Activated naive CD4-positive, alpha-beta T cell treated with anti-CD3 and anti-CD28 coated beads, Interleukin-2, amount 50 U/mL, for 24 hours (primary cell): Measurements from ENCODE around the gene WNK2.

Experiments used
- H3K27ac Mint-ChIP-seq: one replicate; pipeline ENCODE4 v1.8.0; 2021; ENCODE audit warnings: mild to moderate bottlenecking, mixed read lengths
- H3K27me3 Mint-ChIP-seq: one replicate; pipeline ENCODE4 v1.8.0; 2021; ENCODE audit warnings: mixed read lengths
- H3K36me3 Mint-ChIP-seq: one replicate; pipeline ENCODE4 v1.8.0; 2021; ENCODE audit warnings: mixed read lengths
- H3K4me1 Mint-ChIP-seq: one replicate; pipeline ENCODE4 v1.8.0; 2021; ENCODE audit warnings: mixed read lengths
- H3K4me3 Mint-ChIP-seq: one replicate; pipeline ENCODE4 v1.8.0; 2021; ENCODE audit warnings: mild to moderate bottlenecking, mixed read lengths
- H3K9me3 Mint-ChIP-seq: one replicate; pipeline ENCODE4 v1.8.0; 2021; ENCODE audit warnings: mixed read lengths

Gene WNK2

DNA sequence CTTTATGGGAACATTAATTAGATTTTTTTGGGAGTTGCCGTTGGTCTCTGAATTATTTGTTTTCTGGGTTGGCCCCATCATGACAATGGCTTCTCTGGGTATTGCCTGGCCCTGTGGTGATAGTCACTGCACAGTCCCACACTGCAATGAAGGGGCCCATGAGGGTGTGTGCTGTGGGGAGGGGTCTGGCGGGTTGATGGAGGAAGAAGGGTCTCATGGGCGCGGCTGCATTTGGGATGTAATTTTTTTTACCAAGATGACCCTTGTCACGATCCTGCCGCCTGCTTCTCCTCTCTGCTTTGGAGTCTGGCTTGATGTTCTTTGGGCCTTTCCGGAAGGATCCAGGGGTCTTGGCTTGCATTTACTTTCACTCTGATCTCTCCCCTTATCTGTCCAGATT is 44.1 kb downstream of the WNK2 start:
- Mint-ChIP-seq H3K4me1 (no peaks in the 10 kb centered on the region), H3K27me3 (peaks cover 5% of the 10 kb centered on the region), H3K9me3 (no peaks in the 10 kb centered on the region), H3K36me3 (no peaks in the 10 kb centered on the region), H3K27ac (no peak overlapping the region), H3K4me3 (no peak overlapping the region)

- Mint-ChIP-seq H3K27ac (no peak overlapping the region), H3K27me3 (peaks cover 5% of the 10 kb centered on the region), H3K4me1 (no peaks in the 10 kb centered on the region), H3K36me3 (no peaks in the 10 kb centered on the region), H3K9me3 (no peaks in the 10 kb centered on the region), H3K4me3 (no peak overlapping the region)
Measured at GRCh38 chr9:93228453-93228852, 44.5 kb downstream of the WNK2 start.

DNA sequence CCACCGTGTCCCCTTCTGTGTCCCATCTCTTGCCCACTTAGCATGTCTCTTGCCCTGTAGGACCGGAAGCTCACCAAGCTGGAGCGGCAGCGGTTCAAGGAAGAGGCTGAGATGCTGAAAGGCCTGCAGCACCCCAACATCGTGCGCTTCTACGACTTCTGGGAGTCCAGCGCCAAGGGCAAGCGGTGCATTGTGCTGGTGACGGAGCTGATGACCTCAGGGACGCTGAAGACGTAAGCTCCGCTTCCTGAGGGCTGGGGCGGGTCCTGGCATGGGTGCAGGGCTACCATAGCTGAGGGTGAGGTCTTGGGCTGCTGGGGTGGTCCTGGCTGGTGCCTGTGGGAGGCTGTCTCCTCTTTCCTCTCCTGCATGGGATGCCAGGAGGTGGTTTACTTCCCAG is 45.7 kb downstream of the WNK2 start:
- Mint-ChIP-seq H3K4me3 (no peak overlapping the region), H3K36me3 (no peaks in the 10 kb centered on the region), H3K9me3 (no peaks in the 10 kb centered on the region), H3K4me1 (no peaks in the 10 kb centered on the region), H3K27ac (no peak overlapping the region), H3K27me3 (peaks cover 5% of the 10 kb centered on the region)

DNA sequence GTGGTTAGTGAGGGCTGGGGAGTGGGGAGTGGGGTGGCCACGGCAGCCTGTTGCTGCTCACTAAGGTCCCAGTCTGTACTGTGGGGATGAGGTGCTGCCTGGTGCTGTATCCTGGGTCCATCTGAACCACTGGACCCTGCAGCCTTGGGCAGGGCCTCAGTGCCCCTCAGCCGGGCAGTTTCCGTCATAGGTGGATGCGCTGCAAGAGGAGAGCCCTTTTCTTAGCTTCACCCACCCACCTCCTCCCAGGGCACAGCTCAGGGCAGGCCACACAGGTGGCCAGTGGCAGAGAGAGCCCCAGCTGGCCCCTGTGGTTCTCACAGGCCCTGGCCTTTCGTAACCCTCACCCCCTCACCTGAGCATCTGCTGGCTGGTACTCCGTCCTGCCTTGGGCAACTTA is 46.2 kb downstream of the WNK2 start:
- Mint-ChIP-seq H3K27me3 (peaks cover 5% of the 10 kb centered on the region), H3K9me3 (no peaks in the 10 kb centered on the region), H3K4me1 (no peaks in the 10 kb centered on the region), H3K4me3 (no peak overlapping the region), H3K27ac (no peak overlapping the region), H3K36me3 (no peaks in the 10 kb centered on the region)

DNA sequence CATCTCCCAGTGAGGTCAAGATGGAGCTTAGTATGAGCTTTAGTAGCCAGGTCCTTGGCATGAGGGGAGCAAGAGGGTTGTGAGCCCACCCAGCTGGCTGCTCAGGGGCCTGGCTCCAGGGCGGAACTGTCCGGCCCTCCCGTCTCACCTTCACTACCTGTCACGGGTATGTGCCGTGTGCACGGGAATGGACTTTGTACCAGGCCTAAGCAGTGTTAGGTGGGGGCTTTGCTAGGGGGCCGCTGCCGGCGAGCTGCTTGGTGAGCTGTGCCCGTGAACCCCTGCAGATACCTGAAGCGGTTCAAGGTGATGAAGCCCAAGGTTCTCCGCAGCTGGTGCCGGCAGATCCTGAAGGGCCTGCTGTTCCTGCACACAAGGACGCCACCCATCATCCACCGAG is 46.7 kb downstream of the WNK2 start:
- Mint-ChIP-seq H3K4me1 (no peaks in the 10 kb centered on the region), H3K27me3 (peaks cover 5% of the 10 kb centered on the region), H3K36me3 (no peaks in the 10 kb centered on the region), H3K9me3 (no peaks in the 10 kb centered on the region), H3K4me3 (no peak overlapping the region), H3K27ac (no peak overlapping the region)

- peaks cover 5% of the 10 kb centered on the region for H3K27me3 Mint-ChIP-seq
- no peak overlapping the region for H3K27ac Mint-ChIP-seq
- no peaks in the 10 kb centered on the region for H3K36me3 Mint-ChIP-seq
- H3K9me3 Mint-ChIP-seq, result no peaks in the 10 kb centered on the region
- no peak overlapping the region for H3K4me3 Mint-ChIP-seq
- H3K4me1 Mint-ChIP-seq, result no peaks in the 10 kb centered on the region
Measured at GRCh38 chr9:93231121-93231694, 47.3 kb downstream of the WNK2 start.

DNA sequence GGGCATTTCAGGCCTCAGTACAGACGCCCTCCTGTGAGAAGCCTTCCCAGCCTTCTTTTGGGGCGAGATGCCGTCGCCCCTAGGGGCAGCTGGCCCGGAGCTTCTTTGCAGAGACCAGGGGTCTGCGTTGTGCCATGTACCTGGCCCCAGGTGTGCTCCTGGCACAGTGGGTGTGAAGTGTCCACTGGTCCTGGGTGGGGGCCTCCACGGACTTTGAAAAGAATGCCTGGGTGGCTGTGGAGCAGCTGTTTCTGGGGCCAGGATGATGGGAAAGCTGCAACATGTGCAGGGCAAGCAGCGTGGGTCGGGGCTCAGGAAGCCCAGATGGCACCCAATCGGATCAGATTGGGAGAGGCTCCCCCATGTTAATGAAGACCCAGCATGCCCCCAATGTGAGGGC is 47.8 kb downstream of the WNK2 start:
- Mint-ChIP-seq H3K27me3 (peaks cover 5% of the 10 kb centered on the region), H3K4me1 (no peaks in the 10 kb centered on the region), H3K27ac (no peak overlapping the region), H3K36me3 (no peaks in the 10 kb centered on the region), H3K9me3 (no peaks in the 10 kb centered on the region), H3K4me3 (no peak overlapping the region)

GRCh38 chr9:93232388-93232960 is 48.5 kb downstream of the WNK2 start:
- no peak overlapping the region for H3K27ac Mint-ChIP-seq
- H3K27me3 Mint-ChIP-seq, result peaks cover 5% of the 10 kb centered on the region
- no peak overlapping the region for H3K4me3 Mint-ChIP-seq
- H3K4me1 Mint-ChIP-seq, result peaks cover 4% of the 10 kb centered on the region
- H3K9me3 Mint-ChIP-seq, result no peaks in the 10 kb centered on the region
- H3K36me3 Mint-ChIP-seq, result no peaks in the 10 kb centered on the region

GRCh38 chr9:93233033-93233432 is 49.1 kb downstream of the WNK2 start:
- no peaks in the 10 kb centered on the region for H3K9me3 Mint-ChIP-seq

GRCh38 chr9:93234600-93234999 is 50.7 kb downstream of the WNK2 start:
- Mint-ChIP-seq H3K9me3 (no peaks in the 10 kb centered on the region), H3K4me1 (peaks cover 11% of the 10 kb centered on the region), H3K27me3 (peaks cover 3% of the 10 kb centered on the region), H3K36me3 (peaks cover 3% of the 10 kb centered on the region), H3K27ac (no peak overlapping the region), H3K4me3 (no peak overlapping the region)

More at GRCh38 chr9:93233033-93233432, 49.1 kb downstream of the WNK2 start:
- H3K4me3 Mint-ChIP-seq, result no peak overlapping the region
- peaks cover 5% of the 10 kb centered on the region for H3K27me3 Mint-ChIP-seq
- H3K4me1 Mint-ChIP-seq, result peaks cover 10% of the 10 kb centered on the region
- no peak overlapping the region for H3K27ac Mint-ChIP-seq
- H3K36me3 Mint-ChIP-seq, result peaks cover 3% of the 10 kb centered on the region

DNA sequence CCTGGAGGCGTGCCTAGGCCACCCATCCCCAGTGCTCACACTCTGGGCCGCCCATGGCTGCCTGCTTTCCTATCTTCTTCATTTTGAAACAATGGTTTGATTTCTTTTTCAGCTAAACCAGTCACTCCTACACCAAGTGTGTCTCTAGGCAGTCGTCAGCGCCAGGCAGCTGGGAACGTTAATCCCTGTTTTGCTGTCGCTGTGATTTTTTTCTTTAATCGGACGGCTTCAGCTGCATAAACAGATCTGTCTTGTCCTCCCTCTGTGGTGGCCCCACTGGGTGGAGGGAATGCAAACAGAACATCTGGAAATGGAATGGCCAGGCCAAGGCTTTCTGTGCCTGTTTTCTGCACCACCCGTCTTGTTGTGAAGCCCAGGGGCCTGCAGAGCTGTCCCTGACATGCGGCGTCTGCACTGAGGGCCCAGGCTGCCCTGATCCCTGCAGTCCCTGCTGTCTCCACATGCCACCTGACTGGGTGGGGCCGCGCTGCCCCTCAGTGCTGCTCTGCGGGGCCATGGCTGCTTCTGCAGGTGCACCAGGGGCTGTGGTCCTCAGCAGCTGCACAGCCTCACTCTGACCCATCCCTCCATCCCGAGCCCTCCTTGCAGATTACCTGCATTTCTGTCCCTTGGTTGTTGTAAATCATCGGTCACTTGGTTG is 51.5 kb downstream of the WNK2 start:
- Mint-ChIP-seq H3K27me3 (peaks cover 3% of the 10 kb centered on the region), H3K4me3 (no peak overlapping the region), H3K9me3 (no peaks in the 10 kb centered on the region), H3K36me3 (peaks cover 3% of the 10 kb centered on the region), H3K4me1 (peaks cover 11% of the 10 kb centered on the region), H3K27ac (no peak overlapping the region)

GRCh38 chr9:93236541-93237206 is 52.7 kb downstream of the WNK2 start:
- H3K9me3 Mint-ChIP-seq, result no peaks in the 10 kb centered on the region
- no peak overlapping the region for H3K4me3 Mint-ChIP-seq
- peaks cover 3% of the 10 kb centered on the region for H3K36me3 Mint-ChIP-seq
- no peak overlapping the region for H3K27ac Mint-ChIP-seq
- H3K4me1 Mint-ChIP-seq, result peaks cover 11% of the 10 kb centered on the region
- no peaks in the 10 kb centered on the region for H3K27me3 Mint-ChIP-seq

DNA sequence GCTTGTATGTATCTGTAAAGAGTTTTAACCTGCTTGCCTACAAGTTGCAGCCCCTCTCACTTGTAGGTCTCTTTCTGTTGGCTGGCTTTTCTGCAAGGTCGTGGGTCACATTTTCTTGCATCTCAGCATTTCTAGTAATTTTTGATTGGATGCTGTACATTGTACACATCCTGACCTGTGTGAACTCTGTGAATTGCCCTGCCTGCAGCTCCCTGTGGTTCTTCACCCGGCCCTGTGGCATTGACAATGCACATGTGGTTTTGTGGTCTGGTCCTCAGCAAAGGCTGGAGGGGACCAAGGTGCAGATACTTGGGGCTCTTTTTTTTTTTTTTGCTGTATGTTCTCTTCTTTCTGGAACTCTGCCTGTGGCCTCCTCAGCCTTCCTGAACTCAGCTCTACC is 53.6 kb downstream of the WNK2 start:
- H3K4me1 Mint-ChIP-seq, result peaks cover 11% of the 10 kb centered on the region
- H3K9me3 Mint-ChIP-seq, result no peaks in the 10 kb centered on the region
- peaks cover 3% of the 10 kb centered on the region for H3K36me3 Mint-ChIP-seq
- H3K4me3 Mint-ChIP-seq, result no peak overlapping the region
- peak overlapping the region; percentile 30 for H3K27ac Mint-ChIP-seq
- H3K27me3 Mint-ChIP-seq, result no peaks in the 10 kb centered on the region

GRCh38 chr9:93238953-93239925 is 55.3 kb downstream of the WNK2 start:
- Mint-ChIP-seq H3K4me1 (peaks cover 11% of the 10 kb centered on the region), H3K9me3 (no peaks in the 10 kb centered on the region), H3K27ac (no peak overlapping the region), H3K4me3 (no peak overlapping the region), H3K27me3 (no peaks in the 10 kb centered on the region), H3K36me3 (peaks cover 3% of the 10 kb centered on the region)

DNA sequence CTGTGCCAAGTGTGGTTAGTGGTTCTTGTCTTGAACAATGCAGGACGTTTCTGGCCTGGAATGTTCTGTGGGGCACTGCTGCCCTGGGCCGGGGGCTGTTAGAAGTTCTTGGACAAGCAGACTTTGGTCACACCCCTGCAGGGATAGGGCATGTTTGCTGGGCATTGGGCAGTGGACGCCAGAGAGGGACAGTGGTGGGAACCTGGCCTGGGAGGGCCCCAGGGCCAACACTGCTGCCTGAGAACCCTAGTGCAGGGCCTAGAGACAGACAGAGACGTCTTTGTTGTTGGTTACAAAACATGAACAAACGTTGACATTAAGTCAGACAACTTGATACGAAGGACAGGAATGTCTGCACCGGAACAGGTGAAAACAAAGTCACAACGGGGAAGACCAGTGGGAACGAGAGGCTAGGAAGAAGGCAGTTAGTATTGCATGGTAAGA is 57.0 kb downstream of the WNK2 start:
- Mint-ChIP-seq H3K27me3 (no peaks in the 10 kb centered on the region), H3K36me3 (peaks cover 3% of the 10 kb centered on the region), H3K9me3 (no peaks in the 10 kb centered on the region), H3K4me3 (no peak overlapping the region), H3K4me1 (peaks cover 11% of the 10 kb centered on the region), H3K27ac (no peak overlapping the region)
